PFSK-1 (cell line): Measurements from ENCODE around the gene KRT20.

ENCODE experiments used
- POLR2AphosphoS5 ChIP-seq: IDR thresholded peaks from 2 replicates; pipeline ENCODE4 v1.6.1; 2012; ENCODE audit warnings: low read depth, mild to moderate bottlenecking, control low read depth, low read length, moderate library complexity
- REST ChIP-seq, 2 experiments: IDR thresholded peaks; 2 replicates each; pipeline versions ENCODE4 v1.6.1 to v1.8.0; 2011 to 2012; ENCODE audit warnings: low read depth in 2 of 2, low read length in 2 of 2, control low read depth in 1 of 2, inconsistent platforms in 1 of 2, mild to moderate bottlenecking in 1 of 2, moderate library complexity in 1 of 2; ENCODE audit not compliant: insufficient read depth in 1 of 2
- SIN3A ChIP-seq: IDR thresholded peaks from 2 replicates; pipeline ENCODE4 v1.6.1; 2012; ENCODE audit warnings: mild to moderate bottlenecking, low read length, moderate library complexity, borderline replicate concordance; ENCODE audit not compliant: insufficient read depth
- TAF1 ChIP-seq: IDR thresholded peaks from 2 replicates; pipeline ENCODE4 v1.6.1; 2012; ENCODE audit warnings: low read length, control low read depth, borderline replicate concordance; ENCODE audit not compliant: insufficient read depth

GRCh38 chr17:40848583-40849235 is 36.3 kb downstream of the KRT20 start:
- no peak for TF ChIP-seq POLR2AphosphoS5
- no peak for TF ChIP-seq TAF1
- TF ChIP-seq SIN3A, result no peak
- no peak for TF ChIP-seq REST (IDR thresholded peaks at IDR 0.05; ENCODE audit: insufficient read depth in 1 of 2, low read depth in 2 of 2, low read length in 2 of 2)
